Measurements from ENCODE around the gene GSTO2. TPM values are rescaled to one million over a fixed set of nuclear protein-coding genes. Genes with fewer than 3 reads are reported as not detected.

The GSTO2 gene
- total and polyA plus RNA-seq, 2 donors (not counting 1 experiment from before 2014, with no cell fraction given), result 2.9 to 3.1 TPM

DNA sequence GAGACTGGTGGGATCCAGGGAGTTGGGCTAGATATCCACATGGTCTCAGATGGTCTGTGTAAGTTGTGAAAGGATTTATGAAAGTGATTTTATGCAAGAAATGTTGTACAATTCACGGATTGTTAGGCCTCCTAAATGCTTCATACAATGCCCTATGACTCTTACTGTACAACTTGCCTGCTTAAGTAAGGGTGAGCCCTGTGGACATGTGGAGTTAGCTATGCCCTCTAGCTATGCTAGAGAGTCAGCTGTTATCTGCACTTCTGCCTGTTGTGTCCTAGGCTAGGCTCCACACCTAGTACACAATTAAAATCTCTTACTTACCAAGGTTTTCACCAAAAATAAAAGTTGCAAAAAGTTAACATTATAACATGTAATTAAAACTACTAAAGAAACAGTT, 35.2 kb upstream of the GSTO2 start:
- Histone ChIP-seq H3K4me3 (replicated peaks in 1 of 4; ENCODE audit: control extremely low read depth in 1 of 4, insufficient read depth in 1 of 4, low read depth in 3 of 4, low read length in 4 of 4) (no peak overlapping the region), H4K20me1 (ENCODE audit: control insufficient read depth, extremely low read depth, insufficient read depth, low read length) (no peaks in the 10 kb centered on the region), H3K9ac (ENCODE audit: insufficient read depth, low read length) (no peak overlapping the region), H3K79me2 (ENCODE audit: control insufficient read depth, insufficient read depth, low read length) (no peaks in the 10 kb centered on the region), H3K27me3 (ENCODE audit: control insufficient read depth, insufficient read depth, low read length) (no peaks in the 10 kb centered on the region), H3K4me2 (ENCODE audit: extremely low read depth, insufficient read depth, low read length) (no peak overlapping the region), H3K9me3 (ENCODE audit: control insufficient read depth, insufficient read depth, low read depth, low read length) (no peaks in the 10 kb centered on the region), H3K4me1 (ENCODE audit: control insufficient read depth, extremely low read depth, insufficient read depth, low read length) (no peaks in the 10 kb centered on the region), H3K27ac (ENCODE audit: insufficient read depth, low read length) (no peak overlapping the region), H3K36me3 (ENCODE audit: control insufficient read depth, insufficient read depth, low read length) (no peaks in the 10 kb centered on the region), H2AFZ (ENCODE audit: low read length) (no peak overlapping the region)
- TF ChIP-seq, protein P1, sequence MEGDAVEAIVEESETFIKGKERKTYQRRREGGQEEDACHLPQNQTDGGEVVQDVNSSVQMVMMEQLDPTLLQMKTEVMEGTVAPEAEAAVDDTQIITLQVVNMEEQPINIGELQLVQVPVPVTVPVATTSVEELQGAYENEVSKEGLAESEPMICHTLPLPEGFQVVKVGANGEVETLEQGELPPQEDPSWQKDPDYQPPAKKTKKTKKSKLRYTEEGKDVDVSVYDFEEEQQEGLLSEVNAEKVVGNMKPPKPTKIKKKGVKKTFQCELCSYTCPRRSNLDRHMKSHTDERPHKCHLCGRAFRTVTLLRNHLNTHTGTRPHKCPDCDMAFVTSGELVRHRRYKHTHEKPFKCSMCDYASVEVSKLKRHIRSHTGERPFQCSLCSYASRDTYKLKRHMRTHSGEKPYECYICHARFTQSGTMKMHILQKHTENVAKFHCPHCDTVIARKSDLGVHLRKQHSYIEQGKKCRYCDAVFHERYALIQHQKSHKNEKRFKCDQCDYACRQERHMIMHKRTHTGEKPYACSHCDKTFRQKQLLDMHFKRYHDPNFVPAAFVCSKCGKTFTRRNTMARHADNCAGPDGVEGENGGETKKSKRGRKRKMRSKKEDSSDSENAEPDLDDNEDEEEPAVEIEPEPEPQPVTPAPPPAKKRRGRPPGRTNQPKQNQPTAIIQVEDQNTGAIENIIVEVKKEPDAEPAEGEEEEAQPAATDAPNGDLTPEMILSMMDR (conservative IDR thresholded peaks at IDR 0.05 in 1 of 2, IDR thresholded peaks at IDR 0.05 in 1 of 2; ENCODE audit: low read depth in 1 of 2, low read length in 2 of 2), result no peak
- TF ChIP-seq EZH2 (IDR thresholded peaks at IDR 0.05; ENCODE audit: low read length, missing control alignments), result no peak
- no peak for DNase-seq (ENCODE audit: low read depth in 2 of 2)

DNA sequence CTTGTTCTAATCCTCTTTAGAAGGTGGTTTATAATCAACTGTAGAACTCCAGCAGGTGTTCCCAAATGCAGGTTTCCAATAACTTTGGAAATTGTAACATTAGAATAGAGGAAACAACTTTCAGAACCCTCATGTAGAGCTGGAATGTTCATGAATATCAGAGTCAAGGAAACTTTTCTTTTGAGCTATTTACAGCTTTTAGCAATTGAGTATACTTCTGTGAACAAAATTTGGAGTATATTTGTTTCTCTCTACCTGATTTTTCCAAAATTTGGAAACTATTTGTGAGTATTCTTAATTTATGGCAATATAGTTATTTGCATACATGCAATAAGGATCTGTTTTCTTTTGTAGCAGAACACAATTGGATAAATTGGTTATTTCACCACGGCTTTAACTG, 34.0 kb upstream of the GSTO2 start:
- H3K27me3 ChIP-seq (ENCODE audit: control insufficient read depth, insufficient read depth, low read length), result peaks cover under 1% of the 10 kb centered on the region
- TF ChIP-seq, protein P1 (conservative IDR thresholded peaks at IDR 0.05 in 1 of 2, IDR thresholded peaks at IDR 0.05 in 1 of 2; ENCODE audit: low read depth in 1 of 2, low read length in 2 of 2), result no peak
- TF ChIP-seq EZH2 (IDR thresholded peaks at IDR 0.05; ENCODE audit: low read length, missing control alignments), result no peak
- H4K20me1 ChIP-seq (ENCODE audit: control insufficient read depth, extremely low read depth, insufficient read depth, low read length), result no peaks in the 10 kb centered on the region
- no peak overlapping the region for H3K4me3 ChIP-seq (replicated peaks in 1 of 4; ENCODE audit: control extremely low read depth in 1 of 4, insufficient read depth in 1 of 4, low read depth in 3 of 4, low read length in 4 of 4)
- H3K79me2 ChIP-seq (ENCODE audit: control insufficient read depth, insufficient read depth, low read length), result no peaks in the 10 kb centered on the region
- H3K9ac ChIP-seq (ENCODE audit: insufficient read depth, low read length), result no peak overlapping the region
- H3K27ac ChIP-seq (ENCODE audit: insufficient read depth, low read length), result no peak overlapping the region
- no peak overlapping the region for H2AFZ ChIP-seq (ENCODE audit: low read length)
- no peaks in the 10 kb centered on the region for H3K9me3 ChIP-seq (ENCODE audit: control insufficient read depth, insufficient read depth, low read depth, low read length)
- H3K36me3 ChIP-seq (ENCODE audit: control insufficient read depth, insufficient read depth, low read length), result no peaks in the 10 kb centered on the region
- H3K4me1 ChIP-seq (ENCODE audit: control insufficient read depth, extremely low read depth, insufficient read depth, low read length), result no peaks in the 10 kb centered on the region
- no peak for DNase-seq (ENCODE audit: low read depth in 2 of 2)
- H3K4me2 ChIP-seq (ENCODE audit: extremely low read depth, insufficient read depth, low read length), result no peak overlapping the region

DNA sequence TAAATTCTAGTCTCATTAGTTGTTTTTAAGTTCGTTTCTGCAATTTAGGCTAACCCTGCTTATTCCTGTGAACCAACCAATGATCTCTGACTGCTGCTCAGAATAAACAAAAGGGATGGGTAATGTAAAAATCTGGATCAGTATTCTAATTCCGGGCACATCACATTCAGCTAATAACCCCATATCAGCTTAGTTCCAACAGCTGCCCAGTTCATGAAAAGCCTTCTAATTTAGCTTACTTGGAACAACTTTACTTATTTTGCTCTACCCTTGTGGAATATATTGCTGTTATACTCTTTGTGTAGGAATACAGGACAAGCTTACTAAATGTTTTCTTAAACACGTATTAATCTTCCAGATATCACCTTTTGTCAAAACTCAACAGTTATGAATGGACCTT, 33.2 kb upstream of the GSTO2 start:
- H3K27me3 ChIP-seq (ENCODE audit: control insufficient read depth, insufficient read depth, low read length), result peaks cover 5% of the 10 kb centered on the region

More for the DNA sequence above, 33.2 kb upstream of the GSTO2 start:
- Histone ChIP-seq H3K4me3 (replicated peaks in 1 of 4; ENCODE audit: control extremely low read depth in 1 of 4, insufficient read depth in 1 of 4, low read depth in 3 of 4, low read length in 4 of 4) (no peak overlapping the region), H4K20me1 (ENCODE audit: control insufficient read depth, extremely low read depth, insufficient read depth, low read length) (no peaks in the 10 kb centered on the region), H3K36me3 (ENCODE audit: control insufficient read depth, insufficient read depth, low read length) (no peaks in the 10 kb centered on the region), H2AFZ (ENCODE audit: low read length) (no peak overlapping the region), H3K4me2 (ENCODE audit: extremely low read depth, insufficient read depth, low read length) (no peak overlapping the region), H3K9me3 (ENCODE audit: control insufficient read depth, insufficient read depth, low read depth, low read length) (no peaks in the 10 kb centered on the region), H3K9ac (ENCODE audit: insufficient read depth, low read length) (no peak overlapping the region), H3K4me1 (ENCODE audit: control insufficient read depth, extremely low read depth, insufficient read depth, low read length) (no peaks in the 10 kb centered on the region), H3K27ac (ENCODE audit: insufficient read depth, low read length) (no peak overlapping the region), H3K79me2 (ENCODE audit: control insufficient read depth, insufficient read depth, low read length) (no peaks in the 10 kb centered on the region)
- no peak for TF ChIP-seq EZH2 (IDR thresholded peaks at IDR 0.05; ENCODE audit: low read length, missing control alignments)
- DNase-seq (ENCODE audit: low read depth in 2 of 2), result no peak

All from fibroblast of lung (primary cell).